NB4 (cell line): ENCODE data around the gene SH3YL1.

Experiments
- CTCF ChIP-seq: IDR thresholded peaks from one replicate; pipeline ENCODE4 v1.5.1; 2012; ENCODE audit warnings: low read depth, low read length
- MAX ChIP-seq: IDR thresholded peaks from 2 replicates; pipeline ENCODE4 v1.6.1; 2011; ENCODE audit warnings: low read depth, low read length
- POLR2A ChIP-seq: IDR thresholded peaks from 2 replicates; pipeline ENCODE4 v1.6.1; 2011; ENCODE audit warnings: mild to moderate bottlenecking; ENCODE audit not compliant: insufficient read length; ENCODE audit errors: extremely low read depth

- TF ChIP-seq CTCF = no peak
- no peak for TF ChIP-seq MAX
- no peak for TF ChIP-seq POLR2A
Observed at GRCh38 chr2:270861-271260, 7.0 kb upstream of the SH3YL1 start.
